ENCODE results near the gene PBOV1.

DNA sequence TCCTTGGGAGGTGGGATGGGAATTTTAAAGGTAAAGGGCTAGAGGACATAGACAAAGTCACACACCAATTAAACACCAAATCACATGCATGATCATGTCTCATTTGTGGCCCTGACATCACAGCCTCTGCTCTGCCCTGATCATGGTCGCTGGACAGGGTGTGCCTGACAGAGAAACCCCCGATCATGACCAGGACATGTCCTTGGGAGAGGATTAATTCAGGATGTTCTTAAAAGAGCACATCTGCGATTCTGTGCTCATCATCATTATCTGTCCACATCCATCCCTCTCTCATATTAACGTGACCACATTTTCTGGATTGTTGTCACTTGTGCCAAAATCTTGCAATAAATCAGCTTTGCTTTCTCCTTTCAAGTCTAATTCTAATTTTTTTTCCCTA, 7.7 kb upstream of the PBOV1 start:
- TF ChIP-seq, protein P1, sequence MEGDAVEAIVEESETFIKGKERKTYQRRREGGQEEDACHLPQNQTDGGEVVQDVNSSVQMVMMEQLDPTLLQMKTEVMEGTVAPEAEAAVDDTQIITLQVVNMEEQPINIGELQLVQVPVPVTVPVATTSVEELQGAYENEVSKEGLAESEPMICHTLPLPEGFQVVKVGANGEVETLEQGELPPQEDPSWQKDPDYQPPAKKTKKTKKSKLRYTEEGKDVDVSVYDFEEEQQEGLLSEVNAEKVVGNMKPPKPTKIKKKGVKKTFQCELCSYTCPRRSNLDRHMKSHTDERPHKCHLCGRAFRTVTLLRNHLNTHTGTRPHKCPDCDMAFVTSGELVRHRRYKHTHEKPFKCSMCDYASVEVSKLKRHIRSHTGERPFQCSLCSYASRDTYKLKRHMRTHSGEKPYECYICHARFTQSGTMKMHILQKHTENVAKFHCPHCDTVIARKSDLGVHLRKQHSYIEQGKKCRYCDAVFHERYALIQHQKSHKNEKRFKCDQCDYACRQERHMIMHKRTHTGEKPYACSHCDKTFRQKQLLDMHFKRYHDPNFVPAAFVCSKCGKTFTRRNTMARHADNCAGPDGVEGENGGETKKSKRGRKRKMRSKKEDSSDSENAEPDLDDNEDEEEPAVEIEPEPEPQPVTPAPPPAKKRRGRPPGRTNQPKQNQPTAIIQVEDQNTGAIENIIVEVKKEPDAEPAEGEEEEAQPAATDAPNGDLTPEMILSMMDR (IDR thresholded peaks at IDR 0.05), result no peak
- TF ChIP-seq POLR2A (IDR thresholded peaks at IDR 0.05) (no peak), EP300 (IDR thresholded peaks at IDR 0.05) (no peak)
